HG03565 (cell line): ENCODE measurements around the gene MCTP1.
A peak's percentile ranks its signal among the peaks of the same experiment; 100 is the strongest.
"Not testable (repeated sequence)": the region's sequence is repeated elsewhere in the genome, so short reads cannot be mapped to it uniquely, and the experiment has no call there.

Experiments
- ATAC-seq: cut with Tn5 transposase; IDR thresholded peaks from one replicate; pipeline ENCODE4 v1.9.1; 2021; ENCODE audit warnings: mild to moderate bottlenecking, moderate library complexity; ENCODE audit not compliant: unreplicated experiment

The MCTP1 gene

GRCh38 chr5:95256446-95256845 is 28.4 kb downstream of the MCTP1 start:
- no peak for ATAC-seq

GRCh38 chr5:95252801-95253200 is 32.1 kb downstream of the MCTP1 start:
- ATAC-seq: no peak

GRCh38 chr5:95251185-95251584 is 33.7 kb downstream of the MCTP1 start:
- ATAC-seq: no peak

DNA sequence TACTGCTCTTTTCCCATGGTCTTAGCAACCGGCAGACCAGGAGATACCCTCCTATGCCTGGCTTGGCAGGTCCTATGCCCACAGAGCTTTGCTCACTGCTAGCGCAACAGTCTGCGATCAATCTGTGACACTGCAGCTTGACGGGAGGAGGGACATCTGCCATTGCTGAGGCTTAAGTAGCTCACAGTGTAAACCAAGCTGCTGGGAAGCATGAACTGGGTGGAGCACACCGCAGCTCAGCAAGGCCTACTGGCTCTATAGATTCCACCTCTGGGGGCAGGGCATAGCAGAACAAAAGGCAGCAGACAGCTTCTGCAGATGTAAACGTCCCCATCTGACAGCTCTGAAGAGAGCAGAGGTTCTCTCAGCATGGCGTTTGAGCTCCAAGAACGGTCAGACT is 40.4 kb downstream of the MCTP1 start:
- ATAC-seq: no peak

DNA sequence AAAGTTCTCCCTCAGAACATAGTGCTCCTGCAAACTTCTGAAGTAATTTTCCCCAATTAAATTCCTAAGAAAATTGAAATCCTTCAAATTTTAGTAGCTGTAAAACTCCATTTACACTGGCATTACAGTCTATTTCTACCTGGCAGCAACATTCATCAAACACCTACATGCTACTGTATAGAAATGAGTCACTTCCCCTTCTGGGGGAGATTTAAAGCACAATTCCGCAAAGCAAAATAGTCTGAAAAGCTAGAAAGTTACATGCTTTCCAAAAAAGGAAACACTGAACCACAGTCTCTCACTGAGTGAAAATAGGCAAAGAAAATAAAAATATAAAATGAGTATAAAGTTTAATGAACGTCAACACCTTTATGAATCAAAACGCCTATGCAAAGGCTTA is 43.3 kb downstream of the MCTP1 start:
- peak; percentile 99 for ATAC-seq

GRCh38 chr5:95241161-95241560 is 43.7 kb downstream of the MCTP1 start:
- no peak for ATAC-seq

GRCh38 chr5:95238560-95239325 is 46.2 kb downstream of the MCTP1 start:
- ATAC-seq: no peak

DNA sequence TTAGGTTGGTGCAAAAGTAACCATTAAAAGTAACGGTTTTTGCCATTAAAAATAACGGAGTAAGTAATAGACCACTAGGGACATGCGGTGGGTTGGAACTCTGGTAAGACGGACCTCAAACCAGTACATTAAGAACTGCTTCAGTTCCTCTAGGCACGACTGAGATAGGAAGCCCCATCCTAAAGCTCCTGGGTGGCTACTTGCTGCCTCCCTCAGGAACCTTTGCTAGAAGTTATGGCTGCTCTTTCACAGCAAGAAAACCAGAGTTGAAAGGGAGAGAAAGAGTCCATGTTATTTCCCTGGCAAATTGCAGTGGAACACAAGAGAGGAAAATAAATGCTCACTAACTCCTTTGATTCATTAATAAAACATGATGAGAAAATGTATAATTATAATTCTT is 47.6 kb downstream of the MCTP1 start:
- ATAC-seq: no peak

GRCh38 chr5:95235439-95235982 is 49.4 kb downstream of the MCTP1 start:
- ATAC-seq: no peak

DNA sequence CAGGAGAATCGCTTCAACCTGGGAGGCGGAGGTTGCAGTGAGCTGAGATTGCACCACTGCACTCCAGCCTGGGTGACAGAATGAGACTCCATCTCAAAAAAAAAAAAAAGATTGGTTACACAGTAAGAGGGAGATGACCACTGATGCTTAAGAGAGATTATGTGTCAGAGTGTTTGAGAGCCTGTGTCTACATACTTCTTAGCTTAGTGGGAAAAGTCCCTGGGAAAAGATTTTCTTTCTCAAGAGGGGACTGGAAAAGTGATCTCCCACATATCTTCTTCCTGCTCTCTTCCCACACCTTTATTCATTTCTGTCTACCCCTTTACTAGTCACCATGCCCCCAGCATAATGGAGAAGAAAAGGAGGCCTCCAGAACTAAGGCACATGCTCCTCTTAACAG is 55.2 kb downstream of the MCTP1 start:
- no peak for ATAC-seq

DNA sequence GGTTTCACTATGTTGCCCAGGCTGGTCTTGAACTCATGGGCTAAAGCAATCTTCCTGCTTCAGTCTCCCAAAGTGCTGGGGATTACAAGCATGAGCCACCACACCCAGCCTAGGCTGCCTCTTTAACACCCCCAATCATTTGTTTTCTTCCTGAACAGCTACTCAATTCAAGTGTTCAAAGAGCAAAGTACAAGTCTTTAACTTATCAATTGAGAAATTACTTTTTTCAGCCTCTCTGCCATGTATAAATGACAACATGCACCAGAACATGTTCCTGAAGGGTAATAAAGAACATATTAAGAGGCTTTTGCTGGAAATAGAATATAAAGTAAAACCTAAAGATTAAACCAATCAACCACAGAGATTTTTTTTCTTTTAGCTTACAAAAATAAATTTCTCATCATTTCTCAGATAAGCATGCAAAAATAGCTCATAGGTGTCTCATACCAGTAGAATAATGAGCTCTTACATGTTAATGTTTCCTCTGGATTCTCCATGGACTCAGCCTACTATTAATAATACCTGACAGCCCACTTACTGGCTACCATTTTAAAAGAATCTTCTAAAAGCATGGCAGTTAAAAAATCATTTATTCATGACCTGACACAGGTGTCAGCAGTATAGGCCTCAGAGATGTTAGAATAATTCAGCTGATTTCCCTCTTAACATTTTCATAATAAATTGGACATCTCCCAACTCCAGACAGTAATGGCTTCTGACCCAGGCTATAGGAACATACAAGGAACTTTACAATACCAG is 60.0 kb downstream of the MCTP1 start:
- ATAC-seq: no peak

DNA sequence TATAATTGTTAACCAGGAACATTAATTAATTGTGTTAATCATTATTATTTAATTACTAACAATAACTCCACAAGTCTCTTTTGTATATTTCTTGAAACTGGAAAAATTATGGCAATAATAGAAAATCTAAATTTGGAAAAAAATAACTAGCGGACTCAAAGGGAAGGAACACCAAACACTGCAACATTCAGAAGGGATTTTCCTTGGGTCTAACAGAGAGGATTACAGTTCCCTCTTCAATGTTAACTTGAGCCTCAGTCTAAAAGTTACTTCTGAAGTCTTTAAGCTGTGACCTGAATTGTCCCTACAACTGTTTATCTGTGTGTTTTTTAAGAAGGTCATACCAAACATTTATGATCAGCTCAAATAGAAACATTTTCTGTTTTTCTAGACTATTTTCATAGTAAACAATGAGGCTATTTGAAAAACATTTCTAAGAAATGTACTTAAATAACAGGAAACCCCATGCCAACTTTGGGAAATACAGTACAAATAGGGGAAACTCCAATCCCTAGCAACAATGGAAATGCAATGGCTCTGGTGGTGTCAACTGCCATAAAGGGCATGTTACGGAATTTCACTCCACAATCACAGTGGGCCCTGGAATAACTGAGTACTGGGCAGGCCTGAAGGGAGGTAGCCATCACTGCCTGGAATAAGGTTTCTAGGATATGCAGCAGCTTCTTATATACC is 61.2 kb downstream of the MCTP1 start:
- ATAC-seq: no peak

DNA sequence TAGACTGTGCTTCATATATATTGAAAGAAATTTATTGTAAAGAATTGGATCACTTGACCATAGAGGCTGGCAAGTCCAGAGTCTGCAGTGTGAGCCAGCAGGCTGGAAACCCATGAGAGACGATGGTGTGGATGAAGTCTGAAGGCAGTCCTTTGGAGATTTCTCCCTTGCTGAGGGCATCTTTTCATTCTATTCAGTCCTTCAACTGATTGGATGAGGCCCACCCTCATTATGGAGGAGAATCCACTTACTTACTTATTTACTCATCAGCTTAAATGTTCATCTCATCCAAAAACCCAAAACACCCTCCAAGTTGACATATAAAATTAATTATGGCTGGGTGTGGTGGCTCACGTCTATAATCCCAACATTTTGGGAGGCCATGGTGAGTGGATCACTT is 62.1 kb downstream of the MCTP1 start:
- no peak for ATAC-seq

- no peak for ATAC-seq
Observed at GRCh38 chr5:95221234-95221633, 63.7 kb downstream of the MCTP1 start.

DNA sequence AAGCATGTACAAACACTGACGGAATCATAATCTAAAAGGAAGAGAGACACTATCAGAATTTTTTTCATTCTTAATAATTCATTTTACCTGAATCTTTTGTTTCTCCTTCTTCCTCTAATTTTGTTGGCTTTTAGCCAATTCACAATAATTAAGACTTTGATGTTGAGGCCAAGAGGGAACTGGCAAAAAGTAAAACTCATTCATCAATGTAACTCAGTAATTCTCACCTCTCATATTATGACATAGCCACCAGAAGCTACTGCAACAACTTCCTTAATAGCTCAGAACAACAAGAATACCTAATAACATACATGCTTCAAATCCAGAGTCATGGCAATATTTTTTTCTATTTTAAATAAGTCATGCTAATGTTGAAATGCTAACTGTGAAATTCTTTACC is 64.5 kb downstream of the MCTP1 start:
- no peak for ATAC-seq

DNA sequence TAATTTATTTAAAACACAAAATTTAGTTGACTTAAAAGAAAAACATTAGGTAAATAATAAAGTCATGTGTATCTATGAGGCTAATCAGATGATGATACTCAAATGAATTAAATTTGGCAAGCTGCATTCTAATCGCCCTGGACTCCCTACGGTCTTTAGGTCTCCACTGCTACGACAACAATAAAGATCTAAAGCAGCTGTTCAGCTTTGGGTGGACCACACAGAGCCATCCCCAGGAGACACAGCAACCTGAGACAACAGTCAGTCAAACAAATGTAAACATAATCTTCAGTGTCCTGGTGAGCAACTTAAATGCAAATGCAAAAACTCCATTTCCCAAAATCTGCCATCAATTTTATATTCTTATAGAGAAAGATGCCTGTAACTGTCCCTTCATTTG is 65.5 kb downstream of the MCTP1 start:
- no peak for ATAC-seq

- no peak for ATAC-seq
Observed at GRCh38 chr5:95217881-95218280, 67.0 kb downstream of the MCTP1 start.

GRCh38 chr5:95217351-95217750 is 67.5 kb downstream of the MCTP1 start:
- ATAC-seq: no peak

DNA sequence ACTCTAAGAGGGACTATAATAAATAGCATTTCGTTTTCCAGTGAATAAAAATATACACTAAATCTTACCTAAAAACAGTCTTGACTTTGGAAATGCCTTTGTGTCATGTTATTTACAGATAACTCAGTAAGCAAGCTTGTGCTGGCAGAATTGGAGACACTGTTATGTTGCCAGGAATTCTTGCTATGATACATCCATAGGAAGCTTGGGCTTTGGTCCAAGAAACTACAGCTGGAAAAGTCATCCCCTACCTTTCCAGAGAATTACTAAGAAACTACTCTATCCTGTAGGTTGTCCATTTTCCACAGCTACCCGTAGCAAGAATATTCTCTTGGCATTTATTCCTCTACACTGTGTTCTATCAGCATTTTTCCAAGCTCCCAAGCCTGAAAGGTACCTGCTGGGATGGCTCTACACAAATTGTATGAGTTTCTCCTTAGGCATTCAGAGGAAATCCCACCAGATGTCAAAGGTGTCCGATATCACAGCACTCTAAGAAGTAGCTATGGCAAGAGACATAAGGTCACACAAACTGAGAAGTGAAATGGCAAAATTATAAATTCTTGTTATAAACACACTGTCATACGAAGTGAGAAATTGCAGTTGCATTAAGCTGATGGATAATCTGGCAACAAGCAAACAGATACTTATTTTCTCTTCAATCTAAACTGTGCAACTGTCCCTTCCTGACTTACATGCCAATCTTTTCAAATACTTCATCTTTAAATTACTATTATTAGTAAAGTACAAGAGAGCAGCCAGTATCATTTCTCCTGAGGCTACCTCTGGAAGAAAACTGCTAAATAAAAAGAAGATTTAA is 68.5 kb downstream of the MCTP1 start:
- no peak for ATAC-seq

DNA sequence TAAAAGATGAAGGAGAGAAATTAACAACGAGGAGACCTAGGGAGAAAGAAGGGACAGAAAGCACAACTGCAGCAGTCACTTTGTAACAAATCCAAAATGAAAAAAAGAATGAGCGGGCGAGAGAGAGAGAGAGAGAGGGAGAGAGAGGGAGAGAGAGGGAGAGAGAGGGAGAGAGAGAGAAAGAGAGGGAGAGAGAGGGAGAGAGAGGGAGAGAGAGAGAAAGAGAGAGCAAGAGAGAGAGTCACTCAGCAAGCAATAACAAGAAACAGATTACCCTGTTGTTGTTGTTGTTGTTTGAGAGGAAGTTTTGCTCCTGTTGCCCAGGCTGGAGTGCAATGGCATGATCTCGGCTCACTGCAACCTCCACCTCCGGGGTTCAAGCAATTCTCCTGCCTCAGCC is 77.1 kb downstream of the MCTP1 start:
- ATAC-seq: not testable (repeated sequence)

DNA sequence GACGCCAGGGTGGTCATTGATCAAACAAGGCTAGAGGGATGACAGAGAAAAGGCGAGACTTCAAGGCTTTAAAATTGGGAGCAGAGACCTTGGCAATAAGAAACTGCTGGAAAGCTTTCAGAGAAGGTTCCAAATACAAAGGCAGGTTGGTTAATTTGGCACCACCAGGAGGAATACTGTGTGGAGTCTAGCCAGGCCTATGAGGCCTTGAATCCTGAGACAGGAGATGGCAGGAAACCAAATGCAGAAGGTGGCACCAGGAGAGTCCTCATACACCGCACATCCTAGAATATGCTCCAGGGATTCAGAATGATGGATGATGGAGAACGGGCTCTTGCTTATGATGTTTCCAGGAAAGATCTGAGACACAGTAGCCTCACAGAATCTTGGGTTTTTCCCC is 90.0 kb downstream of the MCTP1 start:
- ATAC-seq: no peak
